ENCODE results near the gene HNRNPUL2. TPM values are rescaled to one million over a fixed set of nuclear protein-coding genes. Genes with fewer than 3 reads are reported as not detected.
A peak's percentile ranks its signal among the peaks of the same experiment; 100 is the strongest.

Gene HNRNPUL2
- total and polyA plus RNA-seq, 2 experiments from 2014 or later = 3.7 to 15.4 TPM

- no peak for DNase-seq (ENCODE audit: low spot score)
- no peak for TF ChIP-seq EZH2phosphoT487 (IDR thresholded peaks at IDR 0.05; ENCODE audit: low read depth, severe bottlenecking, unreplicated experiment)
Observed at GRCh38 chr11:62726915-62727164, 417 bp downstream of the HNRNPUL2 start.

GRCh38 chr11:62726156-62726914, 922 bp downstream of the HNRNPUL2 start:
- peak overlapping the region; percentile 91 for H3K27ac ChIP-seq
- WGBS (ENCODE audit: low lambda C conversion rate, missing lambda C conversion rate) = 1% methylated on average over 30 of the region's 51 CpGs
- H3K9me2 ChIP-seq (replicated peaks; ENCODE audit: insufficient read depth) = no peaks in the 10 kb centered on the region
- H3K36me3 ChIP-seq (replicated peaks; ENCODE audit: insufficient read depth, low read depth) = peaks cover 12% of the 10 kb centered on the region
- TF ChIP-seq EZH2phosphoT487 (IDR thresholded peaks at IDR 0.05; ENCODE audit: low read depth, severe bottlenecking, unreplicated experiment) (no peak), CTCF (IDR thresholded peaks at IDR 0.05; ENCODE audit: poor library complexity) (no peak), EZH2 (IDR thresholded peaks at IDR 0.05; ENCODE audit: borderline replicate concordance) (no peak)
- peaks cover 80% of the 10 kb centered on the region for H3K79me2 ChIP-seq
- no peaks in the 10 kb centered on the region for H3K27me3 ChIP-seq
- H3K4me3 ChIP-seq = peak overlapping the region; percentile 12
- H2AFZ ChIP-seq = no peak overlapping the region
- no peak for DNase-seq (ENCODE audit: low spot score)
- H4K20me1 ChIP-seq (ENCODE audit: insufficient read depth, poor library complexity, severe bottlenecking) = peaks cover 45% of the 10 kb centered on the region
- H3K4me2 ChIP-seq = peak overlapping the region; percentile 89
- no peaks in the 10 kb centered on the region for H3K9me3 ChIP-seq (ENCODE audit: low read depth)
- peaks cover 16% of the 10 kb centered on the region for H3K4me1 ChIP-seq (ENCODE audit: insufficient read depth)

More at GRCh38 chr11:62726915-62727164, 417 bp downstream of the HNRNPUL2 start:
- Histone ChIP-seq H3K27ac (peak overlapping the region; percentile 91), H4K20me1 (ENCODE audit: insufficient read depth, poor library complexity, severe bottlenecking) (peaks cover 45% of the 10 kb centered on the region), H3K79me2 (peaks cover 80% of the 10 kb centered on the region), H2AFZ (no peak overlapping the region), H3K4me3 (peak overlapping the region; percentile 12), H3K4me1 (ENCODE audit: insufficient read depth) (peaks cover 16% of the 10 kb centered on the region), H3K4me2 (peak overlapping the region; percentile 89), H3K9me3 (ENCODE audit: low read depth) (no peaks in the 10 kb centered on the region), H3K27me3 (no peaks in the 10 kb centered on the region), H3K9me2 (replicated peaks; ENCODE audit: insufficient read depth) (no peaks in the 10 kb centered on the region), H3K36me3 (replicated peaks; ENCODE audit: insufficient read depth, low read depth) (peaks cover 7% of the 10 kb centered on the region)
- WGBS (ENCODE audit: low lambda C conversion rate, missing lambda C conversion rate) = no CpG with 5 or more reads among the region's 37 CpGs

GRCh38 chr11:62725646-62726045, 1.6 kb downstream of the HNRNPUL2 start:
- peaks cover 80% of the 10 kb centered on the region for H3K79me2 ChIP-seq
- no peak for DNase-seq (ENCODE audit: low spot score)
- H3K9me2 ChIP-seq (replicated peaks; ENCODE audit: insufficient read depth) = no peaks in the 10 kb centered on the region
- H3K27ac ChIP-seq = peak overlapping the region; percentile 91
- H3K4me2 ChIP-seq = peak overlapping the region; percentile 89
- TF ChIP-seq EZH2phosphoT487 (IDR thresholded peaks at IDR 0.05; ENCODE audit: low read depth, severe bottlenecking, unreplicated experiment) = no peak
- no peak for TF ChIP-seq EZH2 (IDR thresholded peaks at IDR 0.05; ENCODE audit: borderline replicate concordance)
- no peaks in the 10 kb centered on the region for H3K27me3 ChIP-seq
- WGBS (ENCODE audit: low lambda C conversion rate, missing lambda C conversion rate) = 2% methylated on average over 7 of the region's 7 CpGs
- peaks cover 45% of the 10 kb centered on the region for H4K20me1 ChIP-seq (ENCODE audit: insufficient read depth, poor library complexity, severe bottlenecking)
- no peaks in the 10 kb centered on the region for H3K9me3 ChIP-seq (ENCODE audit: low read depth)
- H3K36me3 ChIP-seq (replicated peaks; ENCODE audit: insufficient read depth, low read depth) = peaks cover 12% of the 10 kb centered on the region
- no peak overlapping the region for H2AFZ ChIP-seq
- peak overlapping the region; percentile 12 for H3K4me3 ChIP-seq
- H3K4me1 ChIP-seq (ENCODE audit: insufficient read depth) = peaks cover 16% of the 10 kb centered on the region

- Histone ChIP-seq H4K20me1 (ENCODE audit: insufficient read depth, poor library complexity, severe bottlenecking) (peaks cover 45% of the 10 kb centered on the region), H3K9me3 (ENCODE audit: low read depth) (no peaks in the 10 kb centered on the region), H3K27ac (no peak overlapping the region), H3K4me1 (ENCODE audit: insufficient read depth) (peaks cover 16% of the 10 kb centered on the region), H3K9me2 (replicated peaks; ENCODE audit: insufficient read depth) (no peaks in the 10 kb centered on the region), H3K79me2 (peaks cover 80% of the 10 kb centered on the region), H2AFZ (no peak overlapping the region), H3K4me3 (peak overlapping the region; percentile 12), H3K4me2 (peak overlapping the region; percentile 89), H3K36me3 (replicated peaks; ENCODE audit: insufficient read depth, low read depth) (peaks cover 12% of the 10 kb centered on the region), H3K27me3 (no peaks in the 10 kb centered on the region)
- 60% methylated on average over 8 of the region's 8 CpGs for WGBS (ENCODE audit: low lambda C conversion rate, missing lambda C conversion rate)
- TF ChIP-seq CTCF (IDR thresholded peaks at IDR 0.05; ENCODE audit: poor library complexity) (no peak), EZH2phosphoT487 (IDR thresholded peaks at IDR 0.05; ENCODE audit: low read depth, severe bottlenecking, unreplicated experiment) (no peak), EZH2 (IDR thresholded peaks at IDR 0.05; ENCODE audit: borderline replicate concordance) (no peak)
- DNase-seq (ENCODE audit: low spot score) = no peak
Observed at GRCh38 chr11:62724171-62724570, 3.1 kb downstream of the HNRNPUL2 start.
